HG03460 (cell line): Measurements from ENCODE around the gene CCRL2.
"Not testable (repeated sequence)": the region's sequence is repeated elsewhere in the genome, so short reads cannot be mapped to it uniquely, and the experiment has no call there.

Experiments
- ATAC-seq: cut with Tn5 transposase; IDR thresholded peaks from one replicate; pipeline ENCODE4 v1.9.1; 2021; ENCODE audit not compliant: unreplicated experiment

Gene CCRL2

GRCh38 chr3:46427916-46428833, 21.1 kb downstream of the CCRL2 start:
- no peak for ATAC-seq

DNA sequence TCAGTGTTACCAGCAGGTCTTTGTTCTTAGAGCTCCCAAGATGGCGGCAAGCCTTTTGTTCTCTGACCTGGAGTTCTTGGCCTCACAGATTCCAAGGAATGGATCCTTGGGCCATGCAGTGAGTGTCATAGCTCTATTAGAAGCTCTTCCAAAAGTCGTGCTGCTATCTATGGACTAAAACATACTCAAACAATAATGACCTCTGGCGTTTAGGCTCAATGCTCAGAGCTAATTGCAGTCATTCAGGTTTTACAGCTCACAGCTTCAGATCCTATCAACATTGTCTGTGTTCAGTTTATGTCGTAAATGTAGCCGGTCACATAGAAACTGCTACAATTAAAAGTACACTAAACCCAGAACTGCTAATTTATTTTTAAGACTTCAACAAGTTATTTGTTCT, 22.2 kb downstream of the CCRL2 start:
- ATAC-seq = no peak

- ATAC-seq = no peak
Measured at GRCh38 chr3:46429671-46430070, 22.6 kb downstream of the CCRL2 start.

DNA sequence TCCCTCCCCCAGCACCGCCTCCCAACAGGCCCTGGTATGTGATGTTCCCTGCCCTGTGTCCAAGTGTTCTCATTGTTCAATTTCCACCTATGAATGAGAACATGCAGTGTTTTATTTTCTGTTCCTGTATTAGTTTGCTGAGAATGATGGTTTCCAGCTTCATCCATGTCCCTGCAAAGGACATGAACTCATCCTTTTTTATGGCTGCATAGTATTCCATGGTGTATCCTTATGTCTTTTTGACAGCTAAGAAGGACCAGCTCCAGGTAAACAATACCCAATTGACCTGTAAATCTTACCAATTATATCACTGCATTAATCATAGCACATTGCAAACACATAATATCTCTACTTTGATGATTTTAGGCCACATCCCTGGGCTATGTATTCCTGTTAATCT, 23.8 kb downstream of the CCRL2 start:
- not testable (repeated sequence) for ATAC-seq

DNA sequence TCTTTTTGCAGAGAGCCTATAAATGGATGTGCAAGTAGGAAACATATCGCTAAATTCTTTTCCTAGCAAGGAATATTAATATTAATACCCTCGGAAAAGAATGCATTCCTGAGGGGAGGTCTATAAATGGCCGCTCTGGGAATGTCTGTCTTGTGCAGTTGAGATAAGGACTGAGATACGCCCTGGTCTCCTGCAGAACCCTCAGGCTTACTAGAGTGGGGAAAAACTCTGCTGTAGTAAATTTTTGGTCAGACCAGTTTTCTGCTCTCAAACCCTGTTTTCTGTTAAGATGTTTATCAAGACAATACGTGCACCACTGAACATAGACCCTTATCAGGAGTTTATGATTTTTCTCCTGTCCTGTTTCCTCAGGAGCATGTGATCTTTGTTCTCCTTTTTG, 24.8 kb downstream of the CCRL2 start:
- ATAC-seq = not testable (repeated sequence)

DNA sequence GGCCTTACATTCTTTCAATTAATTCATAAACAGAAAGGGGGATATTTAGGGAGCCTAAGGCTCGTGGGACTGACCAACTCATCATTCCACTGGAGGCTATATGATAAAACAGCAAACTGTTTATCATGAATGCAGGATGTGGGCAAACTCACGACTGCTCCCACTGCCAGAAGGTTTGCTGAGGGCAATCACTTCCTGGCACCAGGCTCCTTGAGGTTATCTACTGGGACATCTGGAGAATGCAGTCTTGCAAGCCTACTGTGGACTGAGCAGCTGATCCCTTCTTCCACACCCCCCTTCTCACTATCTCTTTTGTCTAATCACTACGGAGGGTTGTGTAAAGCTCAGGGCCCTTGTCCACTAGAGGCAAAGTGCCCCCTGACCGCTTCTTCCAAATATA, 26.1 kb downstream of the CCRL2 start:
- ATAC-seq = not testable (repeated sequence)

DNA sequence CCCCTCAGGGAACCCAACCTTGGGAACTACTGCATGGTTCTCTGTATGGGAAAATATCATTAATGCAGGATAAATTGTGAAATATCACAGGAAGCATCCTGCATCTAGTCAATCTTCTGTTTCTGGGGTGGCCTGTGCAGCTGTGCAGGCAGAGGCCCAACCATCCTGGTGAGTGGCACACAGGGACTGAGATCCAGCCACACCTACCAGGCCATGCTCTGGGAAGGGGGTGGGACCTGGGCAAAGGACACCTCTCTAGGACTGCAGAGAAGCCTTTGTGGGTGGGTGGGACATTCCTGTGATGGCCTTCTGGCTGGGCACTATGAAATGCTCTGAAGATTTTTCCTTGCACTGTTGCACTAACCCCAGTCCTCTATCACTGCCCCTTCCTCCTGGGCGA, 26.8 kb downstream of the CCRL2 start:
- no peak for ATAC-seq

GRCh38 chr3:46435081-46435726, 28.1 kb downstream of the CCRL2 start:
- ATAC-seq = no peak

GRCh38 chr3:46438831-46439230, 31.8 kb downstream of the CCRL2 start:
- no peak for ATAC-seq

DNA sequence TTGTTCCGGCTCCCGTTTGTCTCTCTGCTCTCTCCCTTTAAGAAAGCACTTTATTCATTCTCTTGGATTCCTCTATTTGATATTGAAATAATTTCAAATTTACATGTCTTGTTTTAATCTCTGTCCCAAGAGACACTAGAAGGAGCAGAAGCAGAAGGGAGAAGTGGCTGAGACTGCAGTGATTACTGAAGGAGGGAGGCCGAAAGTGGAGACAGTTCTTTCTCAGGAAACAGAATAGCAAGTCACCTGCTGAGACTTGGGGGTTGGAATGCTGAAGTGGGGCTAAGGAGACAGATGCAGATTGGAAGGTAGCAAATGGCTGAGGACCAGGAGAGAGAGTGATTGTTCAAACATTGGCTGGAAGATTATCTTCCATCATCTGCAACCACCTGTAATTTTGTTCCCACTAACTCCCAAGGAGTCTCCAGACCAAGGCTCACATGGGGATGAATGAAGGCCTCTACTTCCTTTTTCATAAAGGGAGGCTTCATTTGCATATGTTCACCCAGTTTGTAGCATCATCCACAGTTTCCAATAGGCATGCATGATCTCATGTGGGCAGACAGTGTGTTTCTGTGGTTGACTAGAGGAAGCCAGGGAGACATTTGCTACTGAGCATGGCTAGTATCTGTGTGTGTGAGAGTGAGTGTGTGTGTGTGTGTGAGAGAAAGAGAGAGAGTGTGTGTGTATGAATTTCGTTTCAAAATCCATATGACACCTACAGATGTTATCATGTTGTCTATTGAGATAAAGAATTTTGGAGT, 33.7 kb downstream of the CCRL2 start:
- ATAC-seq = peak; percentile 76

- ATAC-seq = no peak
Measured at GRCh38 chr3:46442576-46443530, 35.8 kb downstream of the CCRL2 start.

- ATAC-seq = no peak
Measured at GRCh38 chr3:46447228-46447985, 40.3 kb downstream of the CCRL2 start.

DNA sequence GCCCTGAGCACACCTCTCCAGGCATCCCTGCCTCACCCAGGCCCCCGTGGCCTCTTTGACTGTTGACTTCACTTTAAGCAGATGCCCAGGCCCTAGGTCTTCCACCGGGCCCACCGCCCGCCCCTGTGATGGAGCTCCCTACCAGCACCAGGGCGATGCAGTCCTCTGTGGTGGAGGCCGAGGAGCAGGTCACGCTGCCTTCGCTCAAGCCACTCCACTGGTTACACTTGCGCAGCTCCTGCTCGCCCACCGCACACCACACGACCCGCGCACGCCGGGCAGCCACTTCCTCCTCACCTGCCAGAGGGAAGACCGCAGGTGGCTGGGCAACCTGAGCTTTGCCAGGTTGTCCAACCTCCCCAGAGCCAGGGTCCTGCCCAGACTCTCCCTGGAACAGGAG, 41.7 kb downstream of the CCRL2 start:
- no peak for ATAC-seq

GRCh38 chr3:46449755-46450552, 42.9 kb downstream of the CCRL2 start:
- no peak for ATAC-seq

DNA sequence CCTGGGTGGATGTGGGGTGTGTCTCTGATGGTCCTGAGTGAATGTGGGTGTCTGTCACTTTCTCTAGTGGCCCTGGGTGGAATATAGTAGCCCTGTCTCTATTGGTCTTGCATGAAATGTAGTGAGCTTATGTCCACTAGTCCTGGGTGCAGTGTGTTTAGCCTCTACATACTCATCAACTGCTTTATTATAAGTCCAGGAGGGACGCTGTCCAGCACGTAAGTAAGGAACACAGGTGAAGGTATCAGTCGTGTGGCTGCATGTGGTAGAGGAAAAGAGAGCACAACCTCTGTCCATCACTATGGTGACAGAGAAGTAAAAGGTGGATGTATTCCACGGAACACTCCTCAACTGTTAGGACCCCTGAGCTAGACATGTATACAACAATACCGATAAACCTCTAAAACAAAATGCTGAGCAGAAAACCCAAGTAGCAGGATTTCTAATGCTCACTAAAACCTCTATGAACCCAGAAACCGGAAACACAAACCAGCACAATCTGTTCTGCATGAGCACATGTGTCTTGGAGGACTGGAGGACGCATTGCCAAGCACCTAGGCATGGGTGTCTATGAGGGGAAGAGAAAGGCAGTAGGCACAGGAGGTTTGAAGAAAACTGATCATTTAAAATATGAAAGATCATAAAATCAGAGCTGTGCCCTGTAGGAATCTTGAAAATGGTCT, 46.6 kb downstream of the CCRL2 start:
- no peak for ATAC-seq

DNA sequence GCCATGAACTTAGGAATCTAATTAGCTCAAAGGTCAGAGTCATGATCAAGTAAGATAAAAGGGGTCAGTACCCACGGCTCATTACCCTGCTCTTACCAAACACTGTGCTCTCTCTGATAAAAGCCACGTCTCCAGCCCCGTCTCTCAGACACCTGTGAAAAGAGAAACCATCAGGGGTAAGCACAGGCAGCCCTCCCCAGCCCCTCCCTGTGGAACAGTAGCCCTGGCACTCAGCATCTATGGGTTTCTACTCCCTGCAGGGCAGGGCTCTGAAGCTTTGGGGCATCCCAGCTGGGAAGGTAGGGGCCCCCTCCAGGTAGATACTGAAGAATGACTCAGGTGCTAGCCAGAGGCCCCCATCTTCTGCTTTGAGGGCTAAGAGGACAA, 47.1 kb downstream of the CCRL2 start:
- no peak for ATAC-seq

- no peak for ATAC-seq
Measured at GRCh38 chr3:46454606-46455005, 47.5 kb downstream of the CCRL2 start.
